Measurements from ENCODE around the gene INPP5J.
"Not testable (repeated sequence)": the region's sequence is repeated elsewhere in the genome, so short reads cannot be mapped to it uniquely, and the experiment has no call there.

Gene INPP5J

GRCh38 chr22:31087744-31088215 is 35.0 kb upstream of the INPP5J start:
- DNase-seq: no peak

GRCh38 chr22:31088233-31088986 is 34.4 kb upstream of the INPP5J start:
- DNase-seq: no peak

GRCh38 chr22:31089160-31090100 is 33.3 kb upstream of the INPP5J start:
- peak; percentile 7 for DNase-seq

GRCh38 chr22:31090217-31091085 is 32.3 kb upstream of the INPP5J start:
- DNase-seq: no peak

- no peak for DNase-seq
Observed at GRCh38 chr22:31091106-31091975, 31.4 kb upstream of the INPP5J start.

- DNase-seq: no peak
Observed at GRCh38 chr22:31092161-31092560, 30.6 kb upstream of the INPP5J start.

GRCh38 chr22:31093086-31093850 is 29.5 kb upstream of the INPP5J start:
- DNase-seq: no peak

- DNase-seq: no peak
Observed at GRCh38 chr22:31094021-31094551, 28.7 kb upstream of the INPP5J start.

GRCh38 chr22:31094741-31095140 is 28.0 kb upstream of the INPP5J start:
- no peak for DNase-seq

- DNase-seq: no peak
Observed at GRCh38 chr22:31095637-31096249, 27.0 kb upstream of the INPP5J start.

GRCh38 chr22:31096657-31097279 is 26.0 kb upstream of the INPP5J start:
- DNase-seq: no peak

GRCh38 chr22:31097539-31097938 is 25.2 kb upstream of the INPP5J start:
- DNase-seq: not testable (repeated sequence)

GRCh38 chr22:31097941-31098631 is 24.7 kb upstream of the INPP5J start:
- DNase-seq: no peak

GRCh38 chr22:31098632-31099110 is 24.1 kb upstream of the INPP5J start:
- no peak for DNase-seq

- DNase-seq: no peak
Observed at GRCh38 chr22:31099386-31099785, 23.4 kb upstream of the INPP5J start.

GRCh38 chr22:31099841-31100761 is 22.7 kb upstream of the INPP5J start:
- no peak for DNase-seq

- no peak for DNase-seq
Observed at GRCh38 chr22:31100762-31101525, 21.8 kb upstream of the INPP5J start.
